ENCODE data around the gene PPP6R2. TPM values are rescaled to one million over a fixed set of nuclear protein-coding genes. Genes with fewer than 3 reads are reported as not detected.

PPP6R2 gene
- total and polyA plus RNA-seq, 2 of the 4 experiments (the other 2 are of a cell fraction) = 49.2 to 51.6 TPM

DNA sequence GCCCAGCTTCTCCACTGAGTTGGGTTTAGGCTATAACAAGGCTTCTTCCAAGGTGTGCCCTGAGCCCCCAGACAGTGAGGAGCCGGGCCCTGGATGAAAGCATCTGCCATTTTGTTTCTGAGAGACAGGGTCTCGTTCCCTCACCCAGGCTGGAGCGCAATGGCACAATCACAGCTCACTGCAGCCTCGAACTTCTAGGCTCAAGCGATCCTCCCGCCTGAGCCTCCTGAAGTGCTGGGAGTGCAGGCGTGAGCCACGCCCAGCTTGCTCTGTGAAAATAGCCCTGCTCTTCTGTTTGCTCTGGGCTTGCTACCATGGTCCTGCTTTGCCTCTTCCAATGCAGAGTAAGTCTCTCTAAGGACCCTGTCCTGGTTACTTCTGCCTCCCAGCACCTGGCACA, 23.0 kb upstream of the PPP6R2 start:
- CTCF ChIA-PET = no interaction called here

More for the DNA sequence above, 23.0 kb upstream of the PPP6R2 start:
- no peak overlapping the region for H3K27ac ChIP-seq (ENCODE audit: insufficient read depth, low read length)
- H3K18ac ChIP-seq (ENCODE audit: low read depth, low read length) = no peak overlapping the region
- no peak overlapping the region for H4K8ac ChIP-seq (ENCODE audit: low read depth in 2 of 2, low read length in 2 of 2)
- ATAC-seq (ENCODE audit: low read depth) (no peak), DNase-seq (no peak)
- no peak overlapping the region for H2AK5ac ChIP-seq (ENCODE audit: low read depth, low read length)
- no peak overlapping the region for H2AK9ac ChIP-seq (replicated peaks; ENCODE audit: low read depth, low read length, poor library complexity)
- H3K4me3 ChIP-seq (ENCODE audit: insufficient read depth, low read depth, low read length) = no peak overlapping the region
- no peak overlapping the region for H4K91ac ChIP-seq (ENCODE audit: insufficient read depth, low read depth, low read length)
- in situ Hi-C loops (cut with MboI; ENCODE audit: low sequenced_read_pairs) (loop anchor here (10.0 kb wide), 1 partner anchor 45 kb away; the partner anchor contains the start of gene MAPK11), dilution Hi-C loops (cut with HindIII; ENCODE audit: low sequenced_read_pairs, unreplicated experiment) (no loop called here), intact Hi-C loops (cut with micrococcal nuclease) (no loop called here)
- H3K4ac ChIP-seq (ENCODE audit: low read depth, low read length) = no peak overlapping the region
- H3K4me1 ChIP-seq (ENCODE audit: control insufficient read depth, insufficient read depth, low read length) = no peaks in the 10 kb centered on the region
- no peak overlapping the region for H3K9ac ChIP-seq (ENCODE audit: low read depth, low read length)
- H3K9me3 ChIP-seq (ENCODE audit: control insufficient read depth, insufficient read depth, low read length) = no peaks in the 10 kb centered on the region
- no TSS peak for BruUV-seq (replicated peaks)
- no peak overlapping the region for H2BK5ac ChIP-seq (ENCODE audit: low read depth, low read length, poor library complexity, severe bottlenecking)
- H4K20me1 ChIP-seq (ENCODE audit: insufficient read depth, low read length) = no peaks in the 10 kb centered on the region
- H2BK120ac ChIP-seq (ENCODE audit: low read depth, low read length) = no peak overlapping the region
- TF ChIP-seq FOS (IDR thresholded peaks at IDR 0.05; ENCODE audit: low read depth, low read length) (no peak), MXI1 (IDR thresholded peaks at IDR 0.05; ENCODE audit: borderline replicate concordance, low read depth, low read length) (no peak), RFX5 (IDR thresholded peaks at IDR 0.05; ENCODE audit: low read depth, low read length) (no peak)
- WGBS, 2 experiments (ENCODE audit: extremely low coverage in 2 of 2, insufficient read length in 1 of 2) = 78% methylated on average over 5 of the region's 8 CpGs; no CpG with 5 or more reads in 1 of the 2 experiments
- no peak overlapping the region for H2AFZ ChIP-seq (replicated peaks; ENCODE audit: low read length, poor library complexity)
- no peak overlapping the region for H2BK15ac ChIP-seq (ENCODE audit: low read depth, low read length)
- POLR2A ChIA-PET (ENCODE audit: unreplicated experiment) = interaction anchor here (1.0 kb wide), 1 partner anchor 12 kb away, joined by 4 read pairs; no protein-coding TSS in a partner anchor
- H3K4me2 ChIP-seq (ENCODE audit: low read depth, low read length) = no peak overlapping the region
- H3K27me3 ChIP-seq (ENCODE audit: control insufficient read depth, insufficient read depth, low read length) = peaks cover 3% of the 10 kb centered on the region; the same call in 1 of the 2 replicates
- no peaks in the 10 kb centered on the region for H3K9me1 ChIP-seq (ENCODE audit: insufficient read depth, low read length)
- no peak overlapping the region for H4K5ac ChIP-seq (ENCODE audit: low read depth, low read length)
- no peak overlapping the region for H3K14ac ChIP-seq (replicated peaks; ENCODE audit: low read depth, low read length)
- H3K23ac ChIP-seq (ENCODE audit: low read depth, low read length) = no peak overlapping the region
- H3K79me1 ChIP-seq (ENCODE audit: low read depth in 1 of 2, low read length in 2 of 2) = no peaks in the 10 kb centered on the region
- no peaks in the 10 kb centered on the region for H3K36me3 ChIP-seq (ENCODE audit: control insufficient read depth, insufficient read depth, low read length)
- H2BK20ac ChIP-seq (ENCODE audit: low read depth, low read length) = no peak overlapping the region
- H3K56ac ChIP-seq (ENCODE audit: extremely low read depth, insufficient read depth, low read length) = no peak overlapping the region
